Adrenal gland (tissue), 5 donors: Measurements from ENCODE around the gene DCDC2C.

ENCODE experiments used
- CTCF ChIP-seq, 6 experiments: fragments of 450-650 bp in 4 of 6; fragments of 200-600 bp in 2 of 6; sonication (generic) in 1 of 6; IDR thresholded peaks; 1 replicate in 5 of 6; 2 replicates in 1 of 6; pipeline versions ENCODE4 v1.5.1 to v1.8.0; 2016 to 2021; ENCODE audit warnings: antibody characterized with exemption in 6 of 6, mild to moderate bottlenecking in 2 of 6, moderate library complexity in 1 of 6
- POLR2A ChIP-seq, 2 donors: fragments of 450-650 bp; IDR thresholded peaks; one replicate each; pipeline ENCODE4 v1.6.1; 2017; ENCODE audit warnings: antibody characterized with exemption in 2 of 2, mild to moderate bottlenecking in 2 of 2, moderate library complexity in 1 of 2
- donor health status: DM: no; HTN: no; CAD: no.

- TF ChIP-seq CTCF (IDR thresholded peaks at IDR 0.05) (no peak), POLR2A (IDR thresholded peaks at IDR 0.05) (no peak)
Measured at GRCh38 chr2:3838348-3838747, 135.0 kb downstream of the DCDC2C start.
